ENCODE data around the gene SERINC2.
"Not testable (repeated sequence)": the region's sequence is repeated elsewhere in the genome, so short reads cannot be mapped to it uniquely, and the experiment has no call there.

The SERINC2 gene

GRCh38 chr1:31386576-31387243 is 26.3 kb upstream of the SERINC2 start:
- H3K27ac ChIP-seq (ENCODE audit: low read depth, low read length); H2AFZ ChIP-seq (ENCODE audit: low read length, unreplicated experiment); H3K36me3 ChIP-seq (ENCODE audit: insufficient read depth, low read length); H3K79me2 ChIP-seq (ENCODE audit: control insufficient read depth, insufficient read depth, low read length, unreplicated experiment); H3K27me3 ChIP-seq (ENCODE audit: insufficient read depth, low read length); H3K4me3 ChIP-seq (ENCODE audit: low read depth, low read length): not testable (repeated sequence)
- peaks cover 11% of the 10 kb centered on the region for H3K4me1 ChIP-seq (ENCODE audit: control insufficient read depth, insufficient read depth, low read length, unreplicated experiment)

GRCh38 chr1:31387612-31388011 is 25.4 kb upstream of the SERINC2 start:
- peaks cover 2% of the 10 kb centered on the region for H3K4me1 ChIP-seq (ENCODE audit: control insufficient read depth, insufficient read depth, low read length, unreplicated experiment)
- no peak overlapping the region for H2AFZ ChIP-seq (ENCODE audit: low read length, unreplicated experiment)
- H3K27me3 ChIP-seq (ENCODE audit: insufficient read depth, low read length) = no peaks in the 10 kb centered on the region
- H3K27ac ChIP-seq (ENCODE audit: low read depth, low read length) = no peak overlapping the region
- H3K36me3 ChIP-seq (ENCODE audit: insufficient read depth, low read length) = no peaks in the 10 kb centered on the region
- H3K4me3 ChIP-seq (ENCODE audit: low read depth, low read length) = no peak overlapping the region
- no peaks in the 10 kb centered on the region for H3K79me2 ChIP-seq (ENCODE audit: control insufficient read depth, insufficient read depth, low read length, unreplicated experiment)

GRCh38 chr1:31389616-31390015 is 23.4 kb upstream of the SERINC2 start:
- Histone ChIP-seq H3K4me3 (ENCODE audit: low read depth, low read length) (no peak overlapping the region), H3K27ac (ENCODE audit: low read depth, low read length) (no peak overlapping the region), H3K4me1 (ENCODE audit: control insufficient read depth, insufficient read depth, low read length, unreplicated experiment) (no peaks in the 10 kb centered on the region), H2AFZ (ENCODE audit: low read length, unreplicated experiment) (no peak overlapping the region), H3K27me3 (ENCODE audit: insufficient read depth, low read length) (no peaks in the 10 kb centered on the region), H3K36me3 (ENCODE audit: insufficient read depth, low read length) (no peaks in the 10 kb centered on the region), H3K79me2 (ENCODE audit: control insufficient read depth, insufficient read depth, low read length, unreplicated experiment) (no peaks in the 10 kb centered on the region)

- Histone ChIP-seq H3K4me3 (ENCODE audit: low read depth, low read length) (no peak overlapping the region), H3K36me3 (ENCODE audit: insufficient read depth, low read length) (no peaks in the 10 kb centered on the region), H3K27me3 (ENCODE audit: insufficient read depth, low read length) (no peaks in the 10 kb centered on the region), H2AFZ (ENCODE audit: low read length, unreplicated experiment) (no peak overlapping the region), H3K4me1 (ENCODE audit: control insufficient read depth, insufficient read depth, low read length, unreplicated experiment) (no peaks in the 10 kb centered on the region), H3K27ac (ENCODE audit: low read depth, low read length) (no peak overlapping the region), H3K79me2 (ENCODE audit: control insufficient read depth, insufficient read depth, low read length, unreplicated experiment) (no peaks in the 10 kb centered on the region)
Measured at GRCh38 chr1:31390071-31390470, 22.9 kb upstream of the SERINC2 start.

GRCh38 chr1:31393463-31393862 is 19.6 kb upstream of the SERINC2 start:
- no peaks in the 10 kb centered on the region for H3K27me3 ChIP-seq (ENCODE audit: insufficient read depth, low read length)
- H3K79me2 ChIP-seq (ENCODE audit: control insufficient read depth, insufficient read depth, low read length, unreplicated experiment) = no peaks in the 10 kb centered on the region
- no peak overlapping the region for H3K4me3 ChIP-seq (ENCODE audit: low read depth, low read length)
- no peak overlapping the region for H3K27ac ChIP-seq (ENCODE audit: low read depth, low read length)
- peaks cover 24% of the 10 kb centered on the region for H3K4me1 ChIP-seq (ENCODE audit: control insufficient read depth, insufficient read depth, low read length, unreplicated experiment)
- no peak overlapping the region for H2AFZ ChIP-seq (ENCODE audit: low read length, unreplicated experiment)
- no peaks in the 10 kb centered on the region for H3K36me3 ChIP-seq (ENCODE audit: insufficient read depth, low read length)

- Histone ChIP-seq H2AFZ (ENCODE audit: low read length, unreplicated experiment) (peak overlapping the region; percentile 78), H3K36me3 (ENCODE audit: insufficient read depth, low read length) (no peaks in the 10 kb centered on the region), H3K27me3 (ENCODE audit: insufficient read depth, low read length) (no peaks in the 10 kb centered on the region), H3K79me2 (ENCODE audit: control insufficient read depth, insufficient read depth, low read length, unreplicated experiment) (no peaks in the 10 kb centered on the region), H3K4me1 (ENCODE audit: control insufficient read depth, insufficient read depth, low read length, unreplicated experiment) (peaks cover 29% of the 10 kb centered on the region), H3K27ac (ENCODE audit: low read depth, low read length) (no peak overlapping the region), H3K4me3 (ENCODE audit: low read depth, low read length) (peak overlapping the region; percentile 45)
Measured at GRCh38 chr1:31394584-31395193, 18.3 kb upstream of the SERINC2 start.

- no peaks in the 10 kb centered on the region for H3K79me2 ChIP-seq (ENCODE audit: control insufficient read depth, insufficient read depth, low read length, unreplicated experiment)
- H2AFZ ChIP-seq (ENCODE audit: low read length, unreplicated experiment) = no peak overlapping the region
- H3K4me3 ChIP-seq (ENCODE audit: low read depth, low read length) = no peak overlapping the region
- H3K36me3 ChIP-seq (ENCODE audit: insufficient read depth, low read length) = no peaks in the 10 kb centered on the region
- H3K27me3 ChIP-seq (ENCODE audit: insufficient read depth, low read length) = no peaks in the 10 kb centered on the region
- H3K27ac ChIP-seq (ENCODE audit: low read depth, low read length) = peak overlapping the region; percentile 70
- H3K4me1 ChIP-seq (ENCODE audit: control insufficient read depth, insufficient read depth, low read length, unreplicated experiment) = peaks cover 39% of the 10 kb centered on the region
Measured at GRCh38 chr1:31396633-31397351, 16.2 kb upstream of the SERINC2 start.

- Histone ChIP-seq H3K27me3 (ENCODE audit: insufficient read depth, low read length) (no peaks in the 10 kb centered on the region), H3K4me1 (ENCODE audit: control insufficient read depth, insufficient read depth, low read length, unreplicated experiment) (peaks cover 39% of the 10 kb centered on the region), H3K4me3 (ENCODE audit: low read depth, low read length) (no peak overlapping the region), H3K79me2 (ENCODE audit: control insufficient read depth, insufficient read depth, low read length, unreplicated experiment) (no peaks in the 10 kb centered on the region), H2AFZ (ENCODE audit: low read length, unreplicated experiment) (no peak overlapping the region), H3K36me3 (ENCODE audit: insufficient read depth, low read length) (no peaks in the 10 kb centered on the region), H3K27ac (ENCODE audit: low read depth, low read length) (peak overlapping the region; percentile 70)
Measured at GRCh38 chr1:31397360-31398095, 15.5 kb upstream of the SERINC2 start.

- Histone ChIP-seq H2AFZ (ENCODE audit: low read length, unreplicated experiment) (no peak overlapping the region), H3K4me3 (ENCODE audit: low read depth, low read length) (no peak overlapping the region), H3K27ac (ENCODE audit: low read depth, low read length) (peak overlapping the region; percentile 70)
Measured at GRCh38 chr1:31398246-31398645, 14.8 kb upstream of the SERINC2 start.

GRCh38 chr1:31399976-31400375 is 13.0 kb upstream of the SERINC2 start:
- no peak overlapping the region for H3K4me3 ChIP-seq (ENCODE audit: low read depth, low read length)
- no peaks in the 10 kb centered on the region for H3K27me3 ChIP-seq (ENCODE audit: insufficient read depth, low read length)
- peaks cover 39% of the 10 kb centered on the region for H3K4me1 ChIP-seq (ENCODE audit: control insufficient read depth, insufficient read depth, low read length, unreplicated experiment)
- no peaks in the 10 kb centered on the region for H3K79me2 ChIP-seq (ENCODE audit: control insufficient read depth, insufficient read depth, low read length, unreplicated experiment)
- no peak overlapping the region for H2AFZ ChIP-seq (ENCODE audit: low read length, unreplicated experiment)
- no peaks in the 10 kb centered on the region for H3K36me3 ChIP-seq (ENCODE audit: insufficient read depth, low read length)
- H3K27ac ChIP-seq (ENCODE audit: low read depth, low read length) = peak overlapping the region; percentile 1; the same call in 1 of the 2 replicates

More at GRCh38 chr1:31398246-31398645, 14.8 kb upstream of the SERINC2 start:
- Histone ChIP-seq H3K79me2 (ENCODE audit: control insufficient read depth, insufficient read depth, low read length, unreplicated experiment) (no peaks in the 10 kb centered on the region), H3K36me3 (ENCODE audit: insufficient read depth, low read length) (no peaks in the 10 kb centered on the region), H3K4me1 (ENCODE audit: control insufficient read depth, insufficient read depth, low read length, unreplicated experiment) (peaks cover 39% of the 10 kb centered on the region), H3K27me3 (ENCODE audit: insufficient read depth, low read length) (no peaks in the 10 kb centered on the region)

Measured in ACC112 (cell line).